Stimulated activated CD4-positive, alpha-beta T cell treated with anti-CD3 and anti-CD28 coated beads, Interleukin-4, amount 100 ng/mL, for 24 hours (primary cell): Measurements from ENCODE around the gene FIGLA.

Experiments used
- DNase-seq: peaks from one replicate; pipeline ENCODE4 v3.0.0-alpha.2; 2020

Gene FIGLA

GRCh38 chr2:70769450-70769849 lies 21.0 kb downstream of the FIGLA start:
- DNase-seq: no peak

- no peak for DNase-seq
These were observed 21.8 kb downstream of the FIGLA start for GRCh38 chr2:70768590-70769085.

- DNase-seq: peak; percentile 37
These were observed 22.5 kb downstream of the FIGLA start, which contains the start of gene ADD2 for GRCh38 chr2:70767699-70768589. Gene ADD2, minus strand, starts transcription at chr2:70768200. Its CDS starts 61,792 bp downstream, at chr2:70706408.

GRCh38 chr2:70767079-70767698 lies 23.3 kb downstream of the FIGLA start:
- DNase-seq: no peak

- DNase-seq: no peak
These were observed 23.9 kb downstream of the FIGLA start for GRCh38 chr2:70766357-70767078.

- no peak for DNase-seq
These were observed 24.9 kb downstream of the FIGLA start for GRCh38 chr2:70765507-70765906.

- no peak for DNase-seq
These were observed 31.0 kb downstream of the FIGLA start for GRCh38 chr2:70759446-70759845.

GRCh38 chr2:70757966-70758365 lies 32.5 kb downstream of the FIGLA start:
- no peak for DNase-seq

GRCh38 chr2:70757360-70757759 lies 33.1 kb downstream of the FIGLA start:
- DNase-seq: no peak

GRCh38 chr2:70756128-70756527 lies 34.3 kb downstream of the FIGLA start:
- no peak for DNase-seq

- DNase-seq: no peak
These were observed 36.5 kb downstream of the FIGLA start for GRCh38 chr2:70753902-70754301.

GRCh38 chr2:70753031-70753430 lies 37.4 kb downstream of the FIGLA start:
- DNase-seq: no peak

- DNase-seq: no peak
These were observed 38.0 kb downstream of the FIGLA start for GRCh38 chr2:70752396-70752795.

- DNase-seq: no peak
These were observed 38.6 kb downstream of the FIGLA start for GRCh38 chr2:70751881-70752280.

GRCh38 chr2:70750320-70750719 lies 40.1 kb downstream of the FIGLA start:
- no peak for DNase-seq

- DNase-seq: no peak
These were observed 42.2 kb downstream of the FIGLA start for GRCh38 chr2:70748002-70748784.

- no peak for DNase-seq
These were observed 43.2 kb downstream of the FIGLA start for GRCh38 chr2:70747284-70747683.

GRCh38 chr2:70746094-70746974 lies 44.1 kb downstream of the FIGLA start:
- no peak for DNase-seq

GRCh38 chr2:70745276-70745825 lies 45.1 kb downstream of the FIGLA start:
- no peak for DNase-seq

- no peak for DNase-seq
These were observed 46.0 kb downstream of the FIGLA start for GRCh38 chr2:70744397-70744796.

GRCh38 chr2:70743677-70744076 lies 46.8 kb downstream of the FIGLA start:
- DNase-seq: no peak
